ENCODE results near the gene HSPA14.
"Not testable (repeated sequence)": the region's sequence is repeated elsewhere in the genome, so short reads cannot be mapped to it uniquely, and the experiment has no call there.

The HSPA14 gene

GRCh38 chr10:14880229-14880628 lies 42.1 kb downstream of the HSPA14 start:
- Histone ChIP-seq H3K9ac (ENCODE audit: low read depth in 1 of 2, low read length in 2 of 2) (peak overlapping the region in 1 of 2 donors; percentile 95), H3K4me1 (ENCODE audit: control insufficient read depth in 2 of 2, insufficient read depth in 2 of 2, low read length in 2 of 2) (peaks cover 3 to 14% of the 10 kb centered on the region in 2 donors), H3K4me3 (ENCODE audit: low read length in 2 of 2) (peak overlapping the region; percentile 9 to 85), H3K36me3 (ENCODE audit: control insufficient read depth in 2 of 2, insufficient read depth in 2 of 2, low read length in 2 of 2) (no peaks in the 10 kb centered on the region), H3K27ac (ENCODE audit: low read depth in 2 of 2, low read length in 2 of 2) (no peak overlapping the region), H3K9me3 (ENCODE audit: control insufficient read depth in 2 of 2, low read length in 2 of 2) (no peaks in the 10 kb centered on the region), H3K27me3 (ENCODE audit: control insufficient read depth in 2 of 2, insufficient read depth in 2 of 2, low read length in 2 of 2) (no peaks in the 10 kb centered on the region)

GRCh38 chr10:14884082-14884481 lies 46.0 kb downstream of the HSPA14 start:
- Histone ChIP-seq H3K4me1 (ENCODE audit: control insufficient read depth in 2 of 2, insufficient read depth in 2 of 2, low read length in 2 of 2) (peaks cover 0 to 6% of the 10 kb centered on the region in 2 donors), H3K9ac (ENCODE audit: low read depth in 1 of 2, low read length in 2 of 2) (no peak overlapping the region), H3K27me3 (ENCODE audit: control insufficient read depth in 2 of 2, insufficient read depth in 2 of 2, low read length in 2 of 2) (no peaks in the 10 kb centered on the region), H3K9me3 (ENCODE audit: control insufficient read depth in 2 of 2, low read length in 2 of 2) (no peaks in the 10 kb centered on the region), H3K27ac (ENCODE audit: low read depth in 2 of 2, low read length in 2 of 2) (no peak overlapping the region), H3K36me3 (ENCODE audit: control insufficient read depth in 2 of 2, insufficient read depth in 2 of 2, low read length in 2 of 2) (no peaks in the 10 kb centered on the region), H3K4me3 (ENCODE audit: low read length in 2 of 2) (no peak overlapping the region)

- no peaks in the 10 kb centered on the region for H3K36me3 ChIP-seq (ENCODE audit: control insufficient read depth in 2 of 2, insufficient read depth in 2 of 2, low read length in 2 of 2)
Measured at GRCh38 chr10:14889318-14889717, 51.2 kb downstream of the HSPA14 start.

GRCh38 chr10:14891151-14891550 lies 53.0 kb downstream of the HSPA14 start:
- Histone ChIP-seq H3K9ac (ENCODE audit: low read depth in 1 of 2, low read length in 2 of 2) (no peak overlapping the region), H3K36me3 (ENCODE audit: control insufficient read depth in 2 of 2, insufficient read depth in 2 of 2, low read length in 2 of 2) (no peaks in the 10 kb centered on the region), H3K27me3 (ENCODE audit: control insufficient read depth in 2 of 2, insufficient read depth in 2 of 2, low read length in 2 of 2) (no peaks in the 10 kb centered on the region), H3K4me3 (ENCODE audit: low read length in 2 of 2) (no peak overlapping the region), H3K27ac (ENCODE audit: low read depth in 2 of 2, low read length in 2 of 2) (no peak overlapping the region), H3K4me1 (ENCODE audit: control insufficient read depth in 2 of 2, insufficient read depth in 2 of 2, low read length in 2 of 2) (no peaks in the 10 kb centered on the region), H3K9me3 (ENCODE audit: control insufficient read depth in 2 of 2, low read length in 2 of 2) (no peaks in the 10 kb centered on the region)

More at GRCh38 chr10:14889318-14889717, 51.2 kb downstream of the HSPA14 start:
- no peak overlapping the region for H3K27ac ChIP-seq (ENCODE audit: low read depth in 2 of 2, low read length in 2 of 2)
- H3K9me3 ChIP-seq (ENCODE audit: control insufficient read depth in 2 of 2, low read length in 2 of 2) = no peaks in the 10 kb centered on the region
- no peaks in the 10 kb centered on the region for H3K4me1 ChIP-seq (ENCODE audit: control insufficient read depth in 2 of 2, insufficient read depth in 2 of 2, low read length in 2 of 2)
- no peak overlapping the region for H3K9ac ChIP-seq (ENCODE audit: low read depth in 1 of 2, low read length in 2 of 2)
- H3K27me3 ChIP-seq (ENCODE audit: control insufficient read depth in 2 of 2, insufficient read depth in 2 of 2, low read length in 2 of 2) = no peaks in the 10 kb centered on the region
- no peak overlapping the region for H3K4me3 ChIP-seq (ENCODE audit: low read length in 2 of 2)

GRCh38 chr10:14904316-14904732 lies 66.2 kb downstream of the HSPA14 start:
- peaks cover 13 to 23% of the 10 kb centered on the region in 2 donors for H3K36me3 ChIP-seq (ENCODE audit: control insufficient read depth in 2 of 2, insufficient read depth in 2 of 2, low read length in 2 of 2)
- no peak overlapping the region for H3K4me3 ChIP-seq (ENCODE audit: low read length in 2 of 2)
- no peak overlapping the region for H3K9ac ChIP-seq (ENCODE audit: low read depth in 1 of 2, low read length in 2 of 2)
- no peaks in the 10 kb centered on the region for H3K4me1 ChIP-seq (ENCODE audit: control insufficient read depth in 2 of 2, insufficient read depth in 2 of 2, low read length in 2 of 2)
- no peaks in the 10 kb centered on the region for H3K27me3 ChIP-seq (ENCODE audit: control insufficient read depth in 2 of 2, insufficient read depth in 2 of 2, low read length in 2 of 2)
- no peak overlapping the region for H3K27ac ChIP-seq (ENCODE audit: low read depth in 2 of 2, low read length in 2 of 2)
- H3K9me3 ChIP-seq (ENCODE audit: control insufficient read depth in 2 of 2, low read length in 2 of 2) = no peaks in the 10 kb centered on the region

GRCh38 chr10:14904864-14905263 lies 66.8 kb downstream of the HSPA14 start:
- Histone ChIP-seq H3K4me3 (ENCODE audit: low read length in 2 of 2) (no peak overlapping the region), H3K9me3 (ENCODE audit: control insufficient read depth in 2 of 2, low read length in 2 of 2) (no peaks in the 10 kb centered on the region), H3K9ac (ENCODE audit: low read depth in 1 of 2, low read length in 2 of 2) (no peak overlapping the region), H3K36me3 (ENCODE audit: control insufficient read depth in 2 of 2, insufficient read depth in 2 of 2, low read length in 2 of 2) (peaks cover 13 to 23% of the 10 kb centered on the region in 2 donors), H3K27me3 (ENCODE audit: control insufficient read depth in 2 of 2, insufficient read depth in 2 of 2, low read length in 2 of 2) (no peaks in the 10 kb centered on the region), H3K4me1 (ENCODE audit: control insufficient read depth in 2 of 2, insufficient read depth in 2 of 2, low read length in 2 of 2) (no peaks in the 10 kb centered on the region), H3K27ac (ENCODE audit: low read depth in 2 of 2, low read length in 2 of 2) (no peak overlapping the region)

GRCh38 chr10:14905890-14906289 lies 67.8 kb downstream of the HSPA14 start:
- no peak overlapping the region for H3K4me3 ChIP-seq (ENCODE audit: low read length in 2 of 2)
- H3K9me3 ChIP-seq (ENCODE audit: control insufficient read depth in 2 of 2, low read length in 2 of 2) = no peaks in the 10 kb centered on the region
- H3K27me3 ChIP-seq (ENCODE audit: control insufficient read depth in 2 of 2, insufficient read depth in 2 of 2, low read length in 2 of 2) = no peaks in the 10 kb centered on the region
- H3K4me1 ChIP-seq (ENCODE audit: control insufficient read depth in 2 of 2, insufficient read depth in 2 of 2, low read length in 2 of 2) = no peaks in the 10 kb centered on the region
- no peak overlapping the region for H3K27ac ChIP-seq (ENCODE audit: low read depth in 2 of 2, low read length in 2 of 2)
- no peak overlapping the region for H3K9ac ChIP-seq (ENCODE audit: low read depth in 1 of 2, low read length in 2 of 2)
- H3K36me3 ChIP-seq (ENCODE audit: control insufficient read depth in 2 of 2, insufficient read depth in 2 of 2, low read length in 2 of 2) = peaks cover 20 to 28% of the 10 kb centered on the region in 2 donors

GRCh38 chr10:14906765-14907164 lies 68.7 kb downstream of the HSPA14 start:
- H3K36me3 ChIP-seq (ENCODE audit: control insufficient read depth in 2 of 2, insufficient read depth in 2 of 2, low read length in 2 of 2) = peaks cover 26 to 31% of the 10 kb centered on the region in 2 donors
- H3K9ac ChIP-seq (ENCODE audit: low read depth in 1 of 2, low read length in 2 of 2) = no peak overlapping the region

GRCh38 chr10:14907591-14907990 lies 69.5 kb downstream of the HSPA14 start:
- not testable (repeated sequence) for H3K27me3 ChIP-seq (ENCODE audit: control insufficient read depth in 2 of 2, insufficient read depth in 2 of 2, low read length in 2 of 2); H3K4me1 ChIP-seq (ENCODE audit: control insufficient read depth in 2 of 2, insufficient read depth in 2 of 2, low read length in 2 of 2); H3K9me3 ChIP-seq (ENCODE audit: control insufficient read depth in 2 of 2, low read length in 2 of 2); H3K9ac ChIP-seq (ENCODE audit: low read depth in 1 of 2, low read length in 2 of 2); H3K4me3 ChIP-seq (ENCODE audit: low read length in 2 of 2); H3K27ac ChIP-seq (ENCODE audit: low read depth in 2 of 2, low read length in 2 of 2)
- H3K36me3 ChIP-seq (ENCODE audit: control insufficient read depth in 2 of 2, insufficient read depth in 2 of 2, low read length in 2 of 2) = peaks cover 26 to 33% of the 10 kb centered on the region in 2 donors

More at GRCh38 chr10:14906765-14907164, 68.7 kb downstream of the HSPA14 start:
- no peaks in the 10 kb centered on the region for H3K27me3 ChIP-seq (ENCODE audit: control insufficient read depth in 2 of 2, insufficient read depth in 2 of 2, low read length in 2 of 2)
- H3K9me3 ChIP-seq (ENCODE audit: control insufficient read depth in 2 of 2, low read length in 2 of 2) = no peaks in the 10 kb centered on the region
- no peaks in the 10 kb centered on the region for H3K4me1 ChIP-seq (ENCODE audit: control insufficient read depth in 2 of 2, insufficient read depth in 2 of 2, low read length in 2 of 2)
- no peak overlapping the region for H3K4me3 ChIP-seq (ENCODE audit: low read length in 2 of 2)
- no peak overlapping the region for H3K27ac ChIP-seq (ENCODE audit: low read depth in 2 of 2, low read length in 2 of 2)

GRCh38 chr10:14909101-14909500 lies 71.0 kb downstream of the HSPA14 start:
- H3K9ac ChIP-seq (ENCODE audit: low read depth in 1 of 2, low read length in 2 of 2) = no peak overlapping the region
- H3K36me3 ChIP-seq (ENCODE audit: control insufficient read depth in 2 of 2, insufficient read depth in 2 of 2, low read length in 2 of 2) = peaks cover 25 to 33% of the 10 kb centered on the region in 2 donors
- no peaks in the 10 kb centered on the region for H3K4me1 ChIP-seq (ENCODE audit: control insufficient read depth in 2 of 2, insufficient read depth in 2 of 2, low read length in 2 of 2)

GRCh38 chr10:14910953-14911352 lies 72.8 kb downstream of the HSPA14 start:
- no peaks in the 10 kb centered on the region for H3K4me1 ChIP-seq (ENCODE audit: control insufficient read depth in 2 of 2, insufficient read depth in 2 of 2, low read length in 2 of 2)
- no peak overlapping the region for H3K4me3 ChIP-seq (ENCODE audit: low read length in 2 of 2)
- H3K9ac ChIP-seq (ENCODE audit: low read depth in 1 of 2, low read length in 2 of 2) = no peak overlapping the region
- peaks cover 25 to 40% of the 10 kb centered on the region in 2 donors for H3K36me3 ChIP-seq (ENCODE audit: control insufficient read depth in 2 of 2, insufficient read depth in 2 of 2, low read length in 2 of 2)
- H3K27me3 ChIP-seq (ENCODE audit: control insufficient read depth in 2 of 2, insufficient read depth in 2 of 2, low read length in 2 of 2) = no peaks in the 10 kb centered on the region
- H3K9me3 ChIP-seq (ENCODE audit: control insufficient read depth in 2 of 2, low read length in 2 of 2) = no peaks in the 10 kb centered on the region
- H3K27ac ChIP-seq (ENCODE audit: low read depth in 2 of 2, low read length in 2 of 2) = no peak overlapping the region

More at GRCh38 chr10:14909101-14909500, 71.0 kb downstream of the HSPA14 start:
- H3K9me3 ChIP-seq (ENCODE audit: control insufficient read depth in 2 of 2, low read length in 2 of 2) = no peaks in the 10 kb centered on the region
- H3K27me3 ChIP-seq (ENCODE audit: control insufficient read depth in 2 of 2, insufficient read depth in 2 of 2, low read length in 2 of 2) = no peaks in the 10 kb centered on the region
- no peak overlapping the region for H3K4me3 ChIP-seq (ENCODE audit: low read length in 2 of 2)
- no peak overlapping the region for H3K27ac ChIP-seq (ENCODE audit: low read depth in 2 of 2, low read length in 2 of 2)

All from mucosa of rectum (tissue), 2 donors.